Gastrocnemius medialis (tissue), 4 donors: ENCODE data around the gene OPCML. TPM values are rescaled to one million over a fixed set of nuclear protein-coding genes. Genes with fewer than 3 reads are reported as not detected.

Experiments
- ATAC-seq, 2 donors: fragments of 150-250 bp; one replicate each; pipeline ENCODE4 v1.9.1; 2016
- DNase-seq, 2 donors: peaks; one replicate each; pipeline ENCODE4 v3.0.0-alpha.2; 2019
- H3K27ac ChIP-seq, 4 donors: fragments of 200-600 bp; sonication (generic); 1 replicate in 1 of 4; 2 replicates in 3 of 4; pipeline ENCODE4 v1.5.1; 2016 to 2018; ENCODE audit warnings: mild to moderate bottlenecking in 2 of 4, moderate library complexity in 1 of 4
- H3K27me3 ChIP-seq, 3 donors: fragments of 200-600 bp; sonication (generic) in 2 of 3; 1 replicate in 1 of 3; 2 replicates in 2 of 3; pipeline versions ENCODE4 v1.5.1 to v1.6.0; 2016 to 2019; ENCODE audit warnings: mild to moderate bottlenecking in 1 of 3, moderate library complexity in 1 of 3
- H3K36me3 ChIP-seq, 2 donors: fragments of 200-600 bp; sonication (generic) in 1 of 2; one replicate each; pipeline ENCODE4 v1.5.1; 2017 to 2018
- H3K4me1 ChIP-seq, 2 donors: fragments of 200-600 bp; sonication (generic) in 1 of 2; one replicate each; pipeline ENCODE4 v1.5.1; 2016 to 2017; ENCODE audit warnings: mild to moderate bottlenecking in 2 of 2
- H3K4me3 ChIP-seq, 4 donors: fragments of 200-600 bp; sonication (generic) in 3 of 4; 1 replicate in 1 of 4; 2 replicates in 3 of 4; pipeline ENCODE4 v1.5.1; 2016 to 2019; ENCODE audit warnings: mild to moderate bottlenecking in 2 of 4
- H3K9me3 ChIP-seq, 3 donors: fragments of 200-600 bp; sonication (generic) in 2 of 3; 1 replicate in 1 of 3; 2 replicates in 2 of 3; pipeline ENCODE4 v1.5.1; 2016 to 2019
- POLR2A ChIP-seq, 2 donors: fragments of 450-650 bp; IDR thresholded peaks; one replicate each; pipeline ENCODE4 v1.6.1; 2017; ENCODE audit warnings: antibody characterized with exemption in 2 of 2, mild to moderate bottlenecking in 2 of 2, moderate library complexity in 2 of 2
- in situ Hi-C, 4 donors: fragments of 200-750 bp; cut with MboI; loops; one replicate each; pipeline versions ENCODE4 v1.15.0 to v1.8.0; 2017; ENCODE audit warnings: low sequenced_read_pairs in 4 of 4
- intact Hi-C: fragments of 100-400 bp; cut with DNase I; formaldehyde crosslinking; loops from one replicate; pipeline ENCODE4 v1.15.1; 2023; ENCODE audit warnings: low total_unique reads
- total RNA-seq, 4 donors: library from RNA; depleted of rRNA; stranded (reverse); fragments of >200 nt; gene quantifications; one replicate each; pipeline versions ENCODE4 v1.1.0 to v1.2.3, GENCODE V29; 2016
- TF ChIP-seq, protein P1 (sequence below), 5 experiments: fragments of 450-650 bp in 3 of 5; fragments of 200-600 bp in 2 of 5; sonication (generic) in 2 of 5; IDR thresholded peaks in 4 of 5; conservative IDR thresholded peaks in 1 of 5; 1 replicate in 4 of 5; 2 replicates in 1 of 5; pipeline ENCODE4 v1.5.1; 2016 to 2019; ENCODE audit warnings: antibody characterized with exemption in 5 of 5, mild to moderate bottlenecking in 3 of 5, moderate library complexity in 3 of 5

Gene OPCML
- total RNA-seq, 4 donors from 2014 or later: not detected

DNA sequence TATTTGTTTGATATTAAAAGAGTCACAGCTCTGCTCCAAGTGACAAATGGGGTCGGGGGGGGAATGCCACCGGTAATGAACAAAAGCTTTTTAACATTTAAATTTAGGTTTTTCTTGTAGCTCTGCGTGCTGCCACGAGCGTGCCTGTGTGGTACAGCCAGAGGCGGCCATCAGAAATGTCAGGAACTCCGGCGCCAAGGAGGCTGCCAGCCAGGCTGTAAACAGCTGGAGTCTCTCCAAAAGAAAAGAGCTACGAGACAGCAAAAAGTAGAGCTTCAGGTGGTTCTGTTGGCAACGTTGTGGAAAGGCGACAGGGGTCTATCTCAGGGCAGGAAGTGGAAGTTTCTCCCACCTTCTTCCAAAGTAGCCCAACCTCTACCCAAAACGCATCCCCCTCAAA lies 532.8 kb downstream of the OPCML start:
- in situ Hi-C loops: no loop called here
- H3K9me3 ChIP-seq: no peaks in the 10 kb centered on the region

DNA sequence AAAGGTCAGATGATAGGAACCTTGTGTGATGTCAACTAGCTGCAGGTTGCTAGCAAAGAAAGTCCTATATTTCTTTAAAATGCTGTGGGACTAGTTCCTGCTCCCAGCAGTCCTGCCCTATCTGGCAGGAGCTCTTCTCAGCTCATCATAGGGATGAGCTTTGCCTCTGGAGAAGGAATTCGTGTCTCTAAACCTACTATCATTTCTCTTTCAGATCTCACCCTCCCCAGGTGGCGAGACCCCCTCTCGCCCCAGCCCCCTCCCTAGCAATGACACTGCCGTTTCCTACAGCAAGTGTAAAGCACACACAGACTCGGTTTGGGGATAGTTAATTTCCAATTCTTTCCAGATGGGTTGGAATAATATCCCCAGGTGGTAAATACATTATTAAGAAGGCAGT lies 533.3 kb downstream of the OPCML start:
- no peak overlapping the region for H3K27ac ChIP-seq
- DNase-seq (no peak), ATAC-seq (no peak)
- H3K4me3 ChIP-seq: no peak overlapping the region
- in situ Hi-C loops (no loop called here), intact Hi-C loops (no loop called here)
- H3K27me3 ChIP-seq: peaks cover 0 to 11% (median 6%) of the 10 kb centered on the region in 3 donors
- no peaks in the 10 kb centered on the region for H3K4me1 ChIP-seq
- no peaks in the 10 kb centered on the region for H3K36me3 ChIP-seq
- TF ChIP-seq, protein P1, sequence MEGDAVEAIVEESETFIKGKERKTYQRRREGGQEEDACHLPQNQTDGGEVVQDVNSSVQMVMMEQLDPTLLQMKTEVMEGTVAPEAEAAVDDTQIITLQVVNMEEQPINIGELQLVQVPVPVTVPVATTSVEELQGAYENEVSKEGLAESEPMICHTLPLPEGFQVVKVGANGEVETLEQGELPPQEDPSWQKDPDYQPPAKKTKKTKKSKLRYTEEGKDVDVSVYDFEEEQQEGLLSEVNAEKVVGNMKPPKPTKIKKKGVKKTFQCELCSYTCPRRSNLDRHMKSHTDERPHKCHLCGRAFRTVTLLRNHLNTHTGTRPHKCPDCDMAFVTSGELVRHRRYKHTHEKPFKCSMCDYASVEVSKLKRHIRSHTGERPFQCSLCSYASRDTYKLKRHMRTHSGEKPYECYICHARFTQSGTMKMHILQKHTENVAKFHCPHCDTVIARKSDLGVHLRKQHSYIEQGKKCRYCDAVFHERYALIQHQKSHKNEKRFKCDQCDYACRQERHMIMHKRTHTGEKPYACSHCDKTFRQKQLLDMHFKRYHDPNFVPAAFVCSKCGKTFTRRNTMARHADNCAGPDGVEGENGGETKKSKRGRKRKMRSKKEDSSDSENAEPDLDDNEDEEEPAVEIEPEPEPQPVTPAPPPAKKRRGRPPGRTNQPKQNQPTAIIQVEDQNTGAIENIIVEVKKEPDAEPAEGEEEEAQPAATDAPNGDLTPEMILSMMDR (IDR thresholded peaks at IDR 0.05 in 4 of 5, conservative IDR thresholded peaks at IDR 0.05 in 1 of 5): no peak
- no peak for TF ChIP-seq POLR2A (IDR thresholded peaks at IDR 0.05)
- no peaks in the 10 kb centered on the region for H3K9me3 ChIP-seq

More for the DNA sequence above, 532.8 kb downstream of the OPCML start:
- no peak for TF ChIP-seq POLR2A (IDR thresholded peaks at IDR 0.05)
- TF ChIP-seq, protein P1 (IDR thresholded peaks at IDR 0.05 in 4 of 5, conservative IDR thresholded peaks at IDR 0.05 in 1 of 5): no peak
- peaks cover 0 to 6% (median 2%) of the 10 kb centered on the region in 3 donors for H3K27me3 ChIP-seq
- H3K4me1 ChIP-seq: no peaks in the 10 kb centered on the region
- no peaks in the 10 kb centered on the region for H3K36me3 ChIP-seq
- DNase-seq (no peak), ATAC-seq (no peak)
- intact Hi-C loops: no loop called here
- H3K27ac ChIP-seq: no peak overlapping the region
- H3K4me3 ChIP-seq: no peak overlapping the region

DNA sequence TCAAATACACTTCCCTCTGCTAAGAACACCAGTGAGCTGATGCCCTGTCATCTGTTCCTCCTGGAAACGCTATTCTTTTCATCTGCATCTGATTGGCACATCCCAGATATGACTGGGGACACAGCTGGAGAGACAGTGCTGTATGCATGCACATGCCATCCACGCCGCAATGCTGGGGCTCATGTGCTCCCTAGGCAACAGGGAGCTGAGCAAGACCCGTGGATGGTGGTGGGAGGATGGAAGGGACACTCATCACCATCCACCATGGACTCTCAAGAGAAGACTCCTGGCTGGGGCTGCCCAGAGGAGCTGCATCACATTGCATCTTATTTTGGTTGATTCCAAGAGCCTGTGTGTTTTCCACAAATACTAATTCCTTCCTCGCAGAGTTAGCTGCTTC lies 534.9 kb downstream of the OPCML start:
- no peak overlapping the region for H3K27ac ChIP-seq
- H3K36me3 ChIP-seq: no peaks in the 10 kb centered on the region
- DNase-seq (no peak), ATAC-seq (no peak)
- TF ChIP-seq, protein P1 (IDR thresholded peaks at IDR 0.05 in 4 of 5, conservative IDR thresholded peaks at IDR 0.05 in 1 of 5): no peak
- no peak for TF ChIP-seq POLR2A (IDR thresholded peaks at IDR 0.05)
- intact Hi-C loops (no loop called here), in situ Hi-C loops (no loop called here)
- no peak overlapping the region for H3K4me3 ChIP-seq
- H3K4me1 ChIP-seq: no peaks in the 10 kb centered on the region
- peaks cover 0 to 17% (median 8%) of the 10 kb centered on the region in 3 donors for H3K27me3 ChIP-seq
- H3K9me3 ChIP-seq: no peaks in the 10 kb centered on the region

DNA sequence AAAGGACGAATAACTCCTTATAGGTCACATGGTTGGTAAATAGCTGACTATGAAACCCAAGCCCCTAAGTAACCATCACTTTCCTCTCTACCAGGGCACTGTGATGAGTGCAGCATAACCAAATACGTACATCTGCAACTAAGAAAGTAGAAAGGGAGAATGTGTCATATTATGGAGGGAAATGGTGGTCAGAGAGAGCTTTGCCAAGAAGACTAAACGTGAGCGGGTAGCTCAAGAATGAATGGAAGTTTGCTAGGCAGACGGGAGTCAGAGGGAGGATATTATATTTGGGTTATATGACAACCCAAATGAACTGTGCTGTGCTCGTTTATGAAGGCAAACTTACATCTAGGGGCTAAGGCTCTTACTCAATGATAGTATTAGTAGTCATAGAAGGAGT lies 537.3 kb downstream of the OPCML start:
- Histone ChIP-seq H3K4me1 (no peaks in the 10 kb centered on the region), H3K9me3 (no peaks in the 10 kb centered on the region), H3K27ac (no peak overlapping the region), H3K27me3 (peaks cover 3 to 17% (median 8%) of the 10 kb centered on the region in 3 donors), H3K36me3 (no peaks in the 10 kb centered on the region), H3K4me3 (no peak overlapping the region)
- intact Hi-C loops: no loop called here
- in situ Hi-C loops: no loop called here
- no peak for DNase-seq
- TF ChIP-seq, protein P1 (IDR thresholded peaks at IDR 0.05 in 4 of 5, conservative IDR thresholded peaks at IDR 0.05 in 1 of 5): no peak
- TF ChIP-seq POLR2A (IDR thresholded peaks at IDR 0.05): no peak
- ATAC-seq: no peak

DNA sequence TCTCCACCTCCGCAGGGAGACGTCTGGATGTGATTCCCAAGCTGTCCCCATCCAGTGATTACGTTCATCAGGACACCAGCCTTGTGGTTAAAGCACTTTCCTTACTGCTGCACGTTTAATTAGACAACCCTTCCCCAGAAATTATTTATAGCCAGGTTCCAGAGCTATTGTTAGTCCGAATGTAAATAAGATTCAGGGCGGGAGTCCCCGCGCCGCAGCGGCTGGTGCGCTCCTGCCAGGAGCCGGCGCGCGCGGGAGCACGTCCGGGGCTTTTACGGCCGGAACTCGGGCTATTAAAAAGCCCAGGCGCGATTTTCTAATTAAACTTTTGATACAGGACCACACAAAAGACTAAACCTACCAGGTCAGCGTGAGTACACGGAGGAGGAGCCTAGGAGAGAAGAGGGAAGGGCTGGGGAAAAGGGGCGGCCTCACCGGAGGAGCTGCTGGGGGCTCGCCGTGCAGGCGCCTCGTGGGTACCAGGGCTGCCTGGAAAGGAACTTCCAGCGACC lies 538.3 kb downstream of the OPCML start:
- DNase-seq: no peak
- intact Hi-C loops (no loop called here), in situ Hi-C loops (no loop called here)
- no peak for ATAC-seq
- no peak for TF ChIP-seq POLR2A (IDR thresholded peaks at IDR 0.05)
- TF ChIP-seq, protein P1 (IDR thresholded peaks at IDR 0.05 in 4 of 5, conservative IDR thresholded peaks at IDR 0.05 in 1 of 5): no peak
- Histone ChIP-seq H3K36me3 (no peaks in the 10 kb centered on the region), H3K4me1 (no peaks in the 10 kb centered on the region), H3K4me3 (no peak overlapping the region), H3K9me3 (no peaks in the 10 kb centered on the region), H3K27ac (no peak overlapping the region), H3K27me3 (peaks cover 3 to 17% (median 8%) of the 10 kb centered on the region in 3 donors)
